Right renal pelvis (tissue), 4 donors: ENCODE results near the gene PNPLA7. TPM values are rescaled to one million over a fixed set of nuclear protein-coding genes. Genes with fewer than 3 reads are reported as not detected.
"Not testable (repeated sequence)": the region's sequence is repeated elsewhere in the genome, so short reads cannot be mapped to it uniquely, and the experiment has no call there.

Experiments used
- DNase-seq, 4 donors: peaks; one replicate each; pipeline ENCODE4 v3.0.0-alpha.2; 2013; ENCODE audit warnings: low read depth in 4 of 4, low spot score in 3 of 4, missing footprints in 1 of 4
- polyA plus RNA-seq, 4 donors: library from polyadenylated mRNA; unstranded; fragments of 120-200 nt; gene quantifications; one replicate each; pipeline ENCODE4 v1.2.1, GENCODE V29; 2013; ENCODE audit not compliant: insufficient read length in 4 of 4

Gene PNPLA7
- polyA plus RNA-seq, 4 donors = 1.6 to 2.7 (median 2.2) TPM

DNA sequence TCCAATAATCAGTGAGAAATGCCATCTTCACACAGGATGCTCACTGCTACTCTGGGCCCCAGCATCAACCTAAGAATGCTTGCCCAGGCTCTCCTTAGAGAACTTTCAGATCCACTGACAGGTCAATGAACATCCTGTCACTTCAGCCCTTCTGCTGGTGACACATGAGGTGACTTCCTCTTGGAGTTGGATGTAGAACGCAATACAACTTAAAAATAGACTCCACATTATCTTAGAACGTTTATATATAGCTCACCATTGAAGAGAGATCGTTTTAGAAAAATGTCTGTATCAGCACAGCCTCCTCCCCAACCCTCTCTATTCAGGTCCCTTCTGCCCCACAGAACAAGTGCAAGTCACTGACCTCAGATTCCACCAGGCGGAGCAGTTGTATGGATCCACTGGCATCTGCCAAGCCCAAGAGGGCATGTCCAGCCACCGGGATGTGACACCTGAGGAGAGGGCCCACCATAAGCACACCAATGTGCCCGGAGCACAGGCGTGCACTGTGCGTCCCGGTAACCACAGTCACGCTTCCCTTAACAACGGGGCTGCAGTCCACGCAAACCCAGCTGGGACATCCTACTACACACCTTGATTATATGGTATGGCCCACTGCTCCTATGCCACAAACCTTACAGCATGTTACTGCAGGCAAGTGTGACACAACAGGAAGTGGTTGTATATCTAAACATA lies 25.7 kb upstream of the PNPLA7 start:
- no peak for DNase-seq

- DNase-seq = no peak
Measured at GRCh38 chr9:137575364-137575715, 25.1 kb upstream of the PNPLA7 start.

GRCh38 chr9:137574192-137574591 lies 24.0 kb upstream of the PNPLA7 start:
- DNase-seq = no peak

DNA sequence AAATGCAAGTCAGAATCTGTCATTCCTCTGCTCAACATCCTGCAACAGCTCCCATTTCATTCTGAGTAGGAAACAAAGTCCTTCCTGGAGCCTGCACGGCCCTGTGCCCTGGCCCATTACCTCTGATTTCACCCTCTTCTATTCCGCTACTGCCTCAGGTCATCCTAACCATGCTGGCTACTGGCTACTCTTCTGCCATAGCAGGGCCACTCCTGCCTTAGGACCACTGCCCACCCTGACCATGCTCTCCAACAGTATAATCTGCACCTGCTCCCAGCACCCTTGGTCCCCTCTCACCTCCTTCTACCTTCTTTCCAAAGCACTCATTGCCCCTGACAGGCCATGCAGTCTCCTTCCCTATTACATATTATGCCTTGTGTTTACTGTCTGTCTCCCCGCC lies 20.4 kb upstream of the PNPLA7 start:
- no peak for DNase-seq

GRCh38 chr9:137569609-137570203 lies 19.5 kb upstream of the PNPLA7 start:
- DNase-seq = no peak

DNA sequence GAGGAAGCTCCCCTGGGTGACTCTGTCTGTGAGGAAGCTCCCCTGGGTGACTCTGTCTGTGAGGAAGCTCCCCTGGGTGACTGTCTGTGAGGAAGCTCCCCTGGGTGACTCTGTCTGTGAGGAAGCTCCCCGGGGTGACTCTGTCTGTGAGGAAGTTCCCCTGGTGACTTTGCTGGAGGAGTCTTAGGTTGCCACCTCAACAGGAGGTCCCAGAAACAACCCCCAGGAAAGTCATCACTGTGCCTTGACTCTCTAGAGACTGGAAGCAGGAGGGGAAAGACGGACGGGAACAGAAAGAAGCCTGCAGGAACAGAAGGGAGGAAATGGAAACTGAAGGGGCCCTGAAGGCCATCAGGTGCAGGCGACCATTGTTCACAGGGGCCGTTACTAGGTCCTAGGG lies 18.2 kb upstream of the PNPLA7 start:
- not testable (repeated sequence) for DNase-seq

DNA sequence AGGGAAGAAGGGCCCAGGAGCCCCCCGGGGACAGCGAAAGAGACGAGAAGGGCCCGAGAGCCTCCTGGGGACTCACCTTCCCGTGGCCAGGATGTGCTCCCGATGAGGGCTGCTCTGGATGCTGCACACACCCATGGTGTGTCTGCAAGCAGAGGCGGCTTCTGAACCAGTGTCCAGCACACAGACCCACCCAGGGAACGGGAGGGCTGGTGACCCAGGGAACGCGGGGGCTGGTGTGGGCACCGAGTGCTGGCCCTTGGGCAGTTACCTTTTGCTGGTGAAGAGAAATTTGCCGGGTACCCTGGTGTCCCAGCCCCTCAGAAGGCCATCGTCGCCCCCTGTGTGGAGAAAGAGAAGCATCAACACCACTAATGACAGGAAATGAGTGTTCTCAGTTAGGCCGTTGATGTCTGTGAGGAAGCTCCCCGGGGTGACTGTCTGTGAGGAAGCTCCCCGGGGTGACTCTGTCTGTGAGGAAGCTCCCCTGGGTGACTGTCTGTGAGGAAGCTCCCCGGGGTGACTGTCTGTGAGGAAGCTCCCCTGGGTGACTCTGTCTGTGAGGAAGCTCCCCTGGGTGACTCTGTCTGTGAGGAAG lies 14.7 kb upstream of the PNPLA7 start:
- DNase-seq = no peak

DNA sequence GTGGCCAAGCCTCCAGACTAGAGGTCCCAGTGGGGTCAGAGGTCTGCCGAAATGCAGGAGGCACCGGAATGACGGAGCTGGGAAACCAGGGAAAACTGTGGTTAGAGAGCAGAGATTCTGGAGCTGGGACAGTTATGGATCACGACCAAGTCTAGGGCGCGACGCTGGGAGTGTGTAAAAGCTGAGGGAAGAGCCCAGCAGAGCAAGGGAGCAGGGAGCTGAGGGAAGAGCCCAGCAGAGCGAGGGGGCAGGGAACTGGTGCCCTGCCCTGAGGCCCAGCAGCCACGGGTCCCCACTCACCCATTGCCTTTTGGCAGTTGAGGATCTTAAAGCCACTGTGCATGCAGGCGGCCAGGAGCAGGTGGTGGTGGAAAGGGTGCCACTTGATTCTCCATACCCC lies 13.9 kb upstream of the PNPLA7 start:
- DNase-seq = no peak

DNA sequence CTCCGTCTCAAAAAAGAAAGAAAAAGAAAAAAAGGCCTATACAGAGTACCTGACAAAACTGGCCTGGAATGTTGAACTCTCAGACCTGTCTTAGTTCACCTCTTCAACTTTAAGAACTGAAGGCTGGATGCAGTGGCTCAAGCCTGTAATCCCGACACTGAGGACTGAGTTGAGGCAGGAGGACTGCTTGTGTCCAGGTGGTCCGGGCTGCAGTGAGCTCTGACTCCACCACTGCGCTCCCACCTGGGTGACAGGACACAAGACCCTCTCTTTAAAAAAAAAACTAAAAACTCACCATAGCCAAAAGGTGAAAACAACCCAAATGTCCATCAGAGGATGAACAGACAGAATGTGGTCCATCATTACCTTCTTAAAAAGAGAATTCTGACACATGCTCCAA lies 7.9 kb upstream of the PNPLA7 start:
- no peak for DNase-seq

DNA sequence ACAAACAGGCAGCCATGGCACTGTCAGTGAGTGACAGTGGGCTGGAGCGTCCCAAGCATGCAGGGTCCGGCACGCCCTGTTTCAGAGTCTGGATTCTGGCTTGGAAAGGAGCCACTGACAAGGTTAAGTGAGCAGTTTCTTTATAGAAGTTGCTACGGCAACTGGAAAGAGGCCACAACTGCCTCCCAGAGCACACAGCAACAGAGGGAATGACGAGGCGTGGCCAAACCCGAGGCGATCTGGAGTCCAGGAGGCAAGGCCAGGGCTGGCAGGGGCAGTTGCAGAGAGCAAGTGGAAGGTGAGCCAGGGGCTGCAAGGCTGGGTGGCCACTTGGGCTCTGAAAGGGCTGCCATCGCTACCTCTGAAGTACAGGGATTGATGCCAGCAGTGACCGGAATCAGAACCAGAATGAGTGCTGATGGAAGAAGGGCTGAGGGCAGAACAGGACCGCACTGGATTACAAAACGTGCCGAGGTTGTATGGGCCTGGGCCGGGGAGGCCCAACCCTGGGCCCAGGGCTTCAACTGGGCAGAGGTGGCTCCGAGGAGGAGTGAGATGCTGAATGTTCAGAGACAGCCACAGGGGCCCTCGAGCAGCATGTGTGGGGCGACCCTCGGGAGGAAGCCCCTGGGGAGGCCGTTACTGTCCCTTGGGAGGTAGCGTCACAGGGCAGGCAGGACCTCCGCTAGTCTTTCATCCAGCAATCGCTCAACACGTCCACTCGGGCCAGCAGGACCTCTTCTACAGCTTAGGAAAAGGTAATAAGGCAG lies 6.1 kb upstream of the PNPLA7 start:
- no peak for DNase-seq

- no peak for DNase-seq
Measured at GRCh38 chr9:137555179-137555578, 5.0 kb upstream of the PNPLA7 start.

- no peak for DNase-seq
Measured at GRCh38 chr9:137554349-137554748, 4.1 kb upstream of the PNPLA7 start.

- DNase-seq = not testable (repeated sequence)
Measured at GRCh38 chr9:137553654-137554053, 3.5 kb upstream of the PNPLA7 start.

GRCh38 chr9:137552022-137552768 lies 2.0 kb upstream of the PNPLA7 start:
- DNase-seq = peak in 1 of 4 donors; percentile 35

- peak; percentile 58 to 73 (median 72) for DNase-seq
Measured at GRCh38 chr9:137551264-137552021, 1.2 kb upstream of the PNPLA7 start, which contains the start of gene MRPL41. TSS of gene MRPL41 (plus strand) at chr9:137551879. CDS start at chr9:137552082, 203 bp downstream.

- not testable (repeated sequence) for DNase-seq
Measured at GRCh38 chr9:137550958-137551263, 709 bp upstream of the PNPLA7 start.

GRCh38 chr9:137547687-137548543 lies 2.3 kb downstream of the PNPLA7 start:
- DNase-seq = no peak

DNA sequence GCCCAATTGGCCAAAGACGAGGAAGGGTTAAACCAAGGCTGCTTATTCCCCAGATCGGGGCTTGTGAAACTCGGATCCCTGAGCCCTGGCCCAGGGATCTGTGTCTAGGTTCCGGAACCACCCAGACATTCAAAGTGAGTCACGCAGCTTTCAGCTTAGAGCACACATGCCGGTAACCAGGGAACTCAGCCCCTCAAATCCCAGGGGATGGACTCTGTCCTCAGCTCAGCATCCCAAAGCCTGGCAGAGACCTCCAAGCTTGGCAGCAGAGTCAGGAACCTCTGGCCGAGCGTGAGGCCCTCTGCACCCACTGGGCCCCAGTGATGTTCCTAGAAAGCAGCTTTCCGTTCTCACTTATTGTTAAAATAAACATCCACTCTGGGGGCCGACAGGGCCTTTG lies 5.1 kb downstream of the PNPLA7 start:
- DNase-seq = no peak

GRCh38 chr9:137544176-137544760 lies 5.9 kb downstream of the PNPLA7 start:
- no peak for DNase-seq
